Measurements from ENCODE around the gene EPN3. TPM values are rescaled to one million over a fixed set of nuclear protein-coding genes. Genes with fewer than 3 reads are reported as not detected.

EPN3 gene
- total RNA-seq, 4 donors from 2014 or later: 99.2 to 174 (median 115) TPM

GRCh38 chr17:50559674-50560184 lies 27.2 kb downstream of the EPN3 start:
- no peak for TF ChIP-seq POLR2A (IDR thresholded peaks at IDR 0.05)
- TF ChIP-seq CTCF (IDR thresholded peaks at IDR 0.05): no peak
- 3 to 7% methylated on average over 26 to 27 of the region's 27 CpGs for WGBS, 2 donors
- intact Hi-C loops (cut with DNase I; ENCODE audit: low total_unique reads): no loop called here
- H3K4me3 ChIP-seq (ENCODE audit: low read depth, poor library complexity, severe bottlenecking): peak overlapping the region; percentile 21
- DNase-seq (ENCODE audit: low spot score in 2 of 2): peak; percentile 67 to 95

GRCh38 chr17:50560185-50560824 lies 27.8 kb downstream of the EPN3 start, which contains the start of gene CACNA1G:
Gene CACNA1G (plus strand): TSS chr17:50560715. CDS start chr17:50561460, 745 bp downstream.
- WGBS, 2 donors: 1 to 2% methylated on average over 29 to 36 of the region's 56 CpGs
- intact Hi-C loops (cut with DNase I; ENCODE audit: low total_unique reads): no loop called here

GRCh38 chr17:50560931-50561745 lies 28.6 kb downstream of the EPN3 start:
- 3% methylated on average over 27 of the region's 88 CpGs; no CpG with 5 or more reads in 1 of the 2 donors for WGBS, 2 donors
- TF ChIP-seq CTCF (IDR thresholded peaks at IDR 0.05) (no peak), POLR2A (IDR thresholded peaks at IDR 0.05) (no peak)
- H3K4me3 ChIP-seq (ENCODE audit: low read depth, poor library complexity, severe bottlenecking): peak overlapping the region; percentile 21
- no peak for DNase-seq (ENCODE audit: low spot score in 2 of 2)
- intact Hi-C loops (cut with DNase I; ENCODE audit: low total_unique reads): no loop called here

More at GRCh38 chr17:50560185-50560824, 27.8 kb downstream of the EPN3 start, which contains the start of gene CACNA1G:
- H3K4me3 ChIP-seq (ENCODE audit: low read depth, poor library complexity, severe bottlenecking): peak within 1 kb of the TSS; percentile 21
- peak; percentile 90 to 98 for DNase-seq (ENCODE audit: low spot score in 2 of 2)
- no peak for TF ChIP-seq CTCF (IDR thresholded peaks at IDR 0.05)
- no peak for TF ChIP-seq POLR2A (IDR thresholded peaks at IDR 0.05)

GRCh38 chr17:50561746-50562141 lies 29.2 kb downstream of the EPN3 start:
- WGBS, 2 donors: 0 to 8% methylated on average over 3 to 14 of the region's 27 CpGs
- H3K4me3 ChIP-seq (ENCODE audit: low read depth, poor library complexity, severe bottlenecking): no peak overlapping the region
- DNase-seq (ENCODE audit: low spot score in 2 of 2): no peak
- TF ChIP-seq POLR2A (IDR thresholded peaks at IDR 0.05) (no peak), CTCF (IDR thresholded peaks at IDR 0.05) (no peak)
- intact Hi-C loops (cut with DNase I; ENCODE audit: low total_unique reads): no loop called here

- H3K4me3 ChIP-seq (ENCODE audit: low read depth, poor library complexity, severe bottlenecking): no peak overlapping the region
- 32 to 35% methylated on average over 19 to 22 of the region's 22 CpGs for WGBS, 2 donors
- TF ChIP-seq CTCF (IDR thresholded peaks at IDR 0.05): no peak
- TF ChIP-seq POLR2A (IDR thresholded peaks at IDR 0.05): no peak
- DNase-seq (ENCODE audit: low spot score in 2 of 2): no peak
- intact Hi-C loops (cut with DNase I; ENCODE audit: low total_unique reads): no loop called here
Measured at GRCh38 chr17:50562242-50563091, 29.9 kb downstream of the EPN3 start.

All from lower leg skin (tissue), 4 donors.